ENCODE data around the gene PSKH1. TPM values are rescaled to one million over a fixed set of nuclear protein-coding genes. Genes with fewer than 3 reads are reported as not detected.
A peak's percentile ranks its signal among the peaks of the same experiment; 100 is the strongest.

The PSKH1 gene
- total and polyA plus RNA-seq, 8 donors, result 12.7 to 17.7 (median 15.5) TPM

DNA sequence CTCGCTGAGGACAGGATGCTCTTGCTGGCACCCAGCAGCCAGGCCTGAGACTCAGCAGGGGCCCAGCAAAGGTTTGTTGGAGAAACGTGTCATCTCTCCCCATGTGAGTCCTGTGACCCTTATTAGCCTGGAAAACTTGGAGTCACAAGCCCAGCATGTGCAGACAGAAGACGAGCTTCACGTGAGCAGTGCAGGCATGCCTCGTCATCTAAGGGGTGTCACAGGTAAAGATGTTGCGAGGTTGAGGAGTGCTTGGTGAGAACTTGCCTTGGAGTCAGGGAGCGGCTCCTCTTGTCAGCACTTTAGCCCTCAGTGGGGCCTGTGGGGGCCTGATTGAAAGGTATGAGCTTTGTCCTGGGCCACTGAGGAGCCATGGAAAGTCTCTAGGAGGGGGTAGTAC, 40.8 kb downstream of the PSKH1 start:
- DNase-seq (peak in 2 of 6 donors; percentile 27 to 44), FAIRE-seq (no peak), ATAC-seq (no peak)
- intact Hi-C loops (cut with DNase I), result loop anchor here in 2 of 3 donors (5.0 to 10.0 kb wide), 4 partner anchors 37 to 409 kb away; partner anchors contain the start of genes NRN1L (in 1 of the 2) and RIPOR1 (in 1 of the 2)
- Histone ChIP-seq H3K9me3 (no peaks in the 10 kb centered on the region), H3K4me3 (peak overlapping the region in 2 of 4 donors; percentile 92 to 94), H3K36me3 (peaks cover 0 to 5% (median 0%) of the 10 kb centered on the region in 3 donors), H3K27me3 (no peaks in the 10 kb centered on the region), H3K27ac (no peak overlapping the region), H3K4me1 (peaks cover 0 to 23% (median 8%) of the 10 kb centered on the region in 3 donors)
- TF ChIP-seq, protein P1, sequence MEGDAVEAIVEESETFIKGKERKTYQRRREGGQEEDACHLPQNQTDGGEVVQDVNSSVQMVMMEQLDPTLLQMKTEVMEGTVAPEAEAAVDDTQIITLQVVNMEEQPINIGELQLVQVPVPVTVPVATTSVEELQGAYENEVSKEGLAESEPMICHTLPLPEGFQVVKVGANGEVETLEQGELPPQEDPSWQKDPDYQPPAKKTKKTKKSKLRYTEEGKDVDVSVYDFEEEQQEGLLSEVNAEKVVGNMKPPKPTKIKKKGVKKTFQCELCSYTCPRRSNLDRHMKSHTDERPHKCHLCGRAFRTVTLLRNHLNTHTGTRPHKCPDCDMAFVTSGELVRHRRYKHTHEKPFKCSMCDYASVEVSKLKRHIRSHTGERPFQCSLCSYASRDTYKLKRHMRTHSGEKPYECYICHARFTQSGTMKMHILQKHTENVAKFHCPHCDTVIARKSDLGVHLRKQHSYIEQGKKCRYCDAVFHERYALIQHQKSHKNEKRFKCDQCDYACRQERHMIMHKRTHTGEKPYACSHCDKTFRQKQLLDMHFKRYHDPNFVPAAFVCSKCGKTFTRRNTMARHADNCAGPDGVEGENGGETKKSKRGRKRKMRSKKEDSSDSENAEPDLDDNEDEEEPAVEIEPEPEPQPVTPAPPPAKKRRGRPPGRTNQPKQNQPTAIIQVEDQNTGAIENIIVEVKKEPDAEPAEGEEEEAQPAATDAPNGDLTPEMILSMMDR (IDR thresholded peaks at IDR 0.05), result no peak
- WGBS, 2 donors, result 54 to 66% methylated on average over 7 of the region's 7 CpGs

DNA sequence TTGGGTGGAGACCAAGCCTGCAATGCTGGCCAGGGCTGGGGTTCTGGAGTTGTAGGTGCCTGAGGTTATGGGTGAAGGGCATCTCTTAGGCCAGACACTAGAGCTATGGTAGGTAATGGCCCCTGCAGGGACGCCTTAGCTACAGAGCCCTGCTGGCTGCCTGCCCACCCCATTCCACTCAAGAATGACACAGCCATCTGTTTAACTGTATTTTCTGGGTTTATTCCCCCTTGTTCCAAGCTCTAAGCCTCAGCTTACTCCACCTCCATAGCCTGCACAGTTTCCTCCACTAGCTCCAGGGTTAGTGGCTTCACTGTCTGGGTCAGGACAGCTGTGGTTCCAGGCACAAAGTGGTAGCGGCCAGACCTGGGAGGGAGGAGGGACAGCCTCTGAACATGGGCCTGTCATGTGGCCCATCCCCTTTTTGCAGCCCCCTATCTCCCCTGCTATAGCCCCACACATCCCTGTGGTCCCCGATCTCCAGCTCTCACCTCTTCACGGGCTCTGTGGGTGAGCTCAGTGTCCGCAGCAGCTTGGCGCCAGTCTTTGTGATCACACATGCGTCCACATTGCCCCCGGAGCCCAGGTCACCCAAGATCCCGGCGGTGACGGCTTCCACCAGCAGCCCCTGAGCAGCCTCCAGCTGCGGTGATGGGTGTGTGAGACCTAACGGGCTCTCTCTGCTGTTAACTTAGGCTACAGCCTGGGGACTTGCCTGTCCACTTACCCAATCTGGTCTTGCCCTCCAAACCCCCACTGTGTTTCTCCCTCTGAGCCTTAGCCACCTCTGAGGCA, 41.4 kb downstream of the PSKH1 start:
- WGBS, 2 donors, result 28 to 30% methylated on average over 13 of the region's 13 CpGs
- intact Hi-C loops (cut with DNase I), result loop anchor here in 2 of 3 donors (5.0 to 10.0 kb wide), 4 partner anchors 37 to 410 kb away; partner anchors contain the start of genes NRN1L (in 1 of the 2) and RIPOR1 (in 1 of the 2)
- no peak for FAIRE-seq
- DNase-seq, result peak in 4 of 6 donors; percentile 36 to 83 (median 57)
- Histone ChIP-seq H3K9me3 (no peaks in the 10 kb centered on the region), H3K27ac (peak overlapping the region in 3 of 4 donors; percentile 28 to 95 (median 85)), H3K4me1 (peaks cover 0 to 23% (median 4%) of the 10 kb centered on the region in 3 donors), H3K36me3 (peaks cover 0 to 5% (median 0%) of the 10 kb centered on the region in 3 donors), H3K27me3 (no peaks in the 10 kb centered on the region), H3K4me3 (peak overlapping the region in 3 of 4 donors; percentile 90 to 94 (median 92))
- no peak for ATAC-seq
- TF ChIP-seq, protein P1 (IDR thresholded peaks at IDR 0.05), result no peak

DNA sequence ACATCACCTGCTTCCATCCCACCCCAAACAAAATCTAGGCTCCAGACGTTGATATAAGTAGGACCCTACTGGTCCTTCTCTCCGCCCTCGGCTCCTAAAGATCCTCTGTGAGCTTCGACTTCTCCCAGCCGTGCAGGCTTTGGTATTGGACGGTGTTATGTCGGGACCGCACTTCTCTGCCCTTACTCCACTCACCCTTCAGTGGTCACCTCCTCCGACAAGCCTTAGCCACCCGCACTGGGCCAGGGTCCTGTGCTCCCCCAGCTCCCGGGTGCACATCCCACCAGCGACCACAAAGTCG, 42.0 kb downstream of the PSKH1 start:
- DNase-seq (no peak), FAIRE-seq (no peak), ATAC-seq (peak in 1 of 4 donors; percentile 0)
- no peaks in the 10 kb centered on the region for H3K27me3 ChIP-seq
- peaks cover 0 to 3% (median 0%) of the 10 kb centered on the region in 3 donors for H3K36me3 ChIP-seq
- no peaks in the 10 kb centered on the region for H3K9me3 ChIP-seq
- intact Hi-C loops (cut with DNase I), result loop anchor here in 1 of 3 donors (10.0 kb wide), 1 partner anchor 410 kb away; the partner anchor contains the start of gene RIPOR1
- TF ChIP-seq, protein P1 (IDR thresholded peaks at IDR 0.05), result no peak
- 9 to 14% methylated on average over 13 of the region's 13 CpGs for WGBS, 2 donors
- peaks cover 0 to 20% (median 4%) of the 10 kb centered on the region in 3 donors for H3K4me1 ChIP-seq
- H3K4me3 ChIP-seq, result peak overlapping the region in 3 of 4 donors; percentile 90 to 94 (median 92)
- H3K27ac ChIP-seq, result peak overlapping the region; percentile 28 to 95 (median 83)

DNA sequence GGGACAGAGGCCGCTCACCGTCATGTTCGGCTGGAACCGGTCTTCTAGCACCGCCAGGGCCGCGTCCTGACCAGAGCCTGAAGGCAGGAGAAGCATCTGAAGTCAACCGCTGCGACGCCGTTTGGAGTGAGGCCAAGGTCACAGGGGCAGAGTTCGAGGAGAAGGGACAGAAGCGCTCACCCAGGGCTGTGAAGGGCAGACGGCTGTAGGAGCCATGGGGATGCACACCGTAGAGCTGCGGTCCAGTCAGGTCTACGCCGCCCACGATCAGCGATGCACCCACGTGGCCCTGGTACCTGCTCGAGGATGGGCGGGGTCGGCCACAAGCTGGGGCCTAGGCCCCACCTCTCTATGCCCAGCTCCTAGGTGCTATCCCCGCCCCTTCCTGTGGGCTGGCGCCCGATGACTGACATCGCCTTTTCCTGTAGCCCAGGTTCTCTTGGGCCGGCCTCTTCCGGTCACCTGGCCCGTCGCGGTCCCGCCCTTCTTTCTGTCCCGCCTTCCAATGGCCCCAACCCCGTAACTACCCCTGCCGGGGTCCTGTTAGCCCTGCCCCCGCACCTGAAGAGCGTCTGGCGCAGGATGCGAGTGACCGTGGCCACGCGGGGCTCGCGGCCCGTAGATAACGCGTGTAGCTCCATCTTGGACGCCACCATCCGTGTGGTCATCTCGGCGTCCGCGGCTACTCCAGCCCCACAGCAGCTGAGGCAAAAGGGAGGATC, 42.5 kb downstream of the PSKH1 start:
- H3K9me3 ChIP-seq, result no peaks in the 10 kb centered on the region
- H3K27me3 ChIP-seq, result no peaks in the 10 kb centered on the region
- peak overlapping the region; percentile 81 to 95 (median 87) for H3K27ac ChIP-seq
- peak overlapping the region; percentile 80 to 94 (median 91) for H3K4me3 ChIP-seq
- intact Hi-C loops (cut with DNase I), result loop anchor here in 1 of 3 donors (10.0 kb wide), 1 partner anchor 411 kb away; the partner anchor contains the start of gene RIPOR1
- ATAC-seq (peak; percentile 84 to 93 (median 86)), FAIRE-seq (no peak), DNase-seq (peak; percentile 92 to 99 (median 98))
- no peaks in the 10 kb centered on the region for H3K36me3 ChIP-seq
- peaks cover 0 to 20% (median 4%) of the 10 kb centered on the region in 3 donors for H3K4me1 ChIP-seq
- 1% methylated on average over 52 to 55 of the region's 55 CpGs for WGBS, 2 donors
- TF ChIP-seq, protein P1 (IDR thresholded peaks at IDR 0.05), result no peak

Measured in pancreas (tissue), 10 donors.